GM12891 (cell line): Measurements from ENCODE around the gene TIGAR.

Experiments used
- POLR2A ChIP-seq: IDR thresholded peaks from 2 replicates; pipeline ENCODE4 v1.6.1; 2011; ENCODE audit warnings: low read depth, low read length, control low read depth
- SPI1 ChIP-seq: IDR thresholded peaks from 2 replicates; pipeline ENCODE4 v1.6.1; 2011; ENCODE audit warnings: low read depth, low read length, control low read depth

GRCh38 chr12:4281173-4281654, 39.8 kb upstream of the TIGAR start:
- TF ChIP-seq POLR2A (no peak), SPI1 (no peak)
